Vagina (tissue), 2 donors: ENCODE results near the gene PRM3. TPM values are rescaled to one million over a fixed set of nuclear protein-coding genes. Genes with fewer than 3 reads are reported as not detected.

Experiments
- DNase-seq, 2 donors: peaks; one replicate each; pipeline ENCODE4 v3.0.0-alpha.2; 2017; ENCODE audit errors: extremely low spot score in 2 of 2
- H3K27ac ChIP-seq: fragments of 200-600 bp; sonication (generic); one replicate; pipeline ENCODE4 v1.5.1; 2019
- H3K27me3 ChIP-seq: fragments of 200-600 bp; sonication (generic); one replicate; pipeline ENCODE4 v1.5.1; 2019
- H3K36me3 ChIP-seq, 2 donors: fragments of 200-600 bp; sonication (generic); one replicate each; pipeline ENCODE4 v1.5.1; 2017 to 2019
- H3K4me1 ChIP-seq: fragments of 200-600 bp; sonication (generic); one replicate; pipeline ENCODE4 v1.5.1; 2019
- H3K4me3 ChIP-seq, 2 donors: fragments of 200-600 bp; sonication (generic); 1 replicate in 1 of 2; 2 replicates in 1 of 2; pipeline ENCODE4 v1.5.1; 2016 to 2019
- H3K9me3 ChIP-seq: fragments of 200-600 bp; sonication (generic); one replicate; pipeline ENCODE4 v1.5.1; 2019
- CTCF ChIP-seq, 3 experiments: fragments of 450-650 bp in 2 of 3; fragments of 200-600 bp in 1 of 3; sonication (generic) in 1 of 3; IDR thresholded peaks; one replicate each; pipeline ENCODE4 v1.5.1; 2017 to 2019; ENCODE audit warnings: antibody characterized with exemption in 3 of 3, mild to moderate bottlenecking in 2 of 3, moderate library complexity in 2 of 3
- POLR2A ChIP-seq, 2 donors: fragments of 450-650 bp; IDR thresholded peaks; one replicate each; pipeline ENCODE4 v1.6.1; 2017; ENCODE audit warnings: antibody characterized with exemption in 2 of 2, mild to moderate bottlenecking in 2 of 2, moderate library complexity in 2 of 2
- POLR2AphosphoS5 ChIP-seq, 2 donors: sonication (generic); formaldehyde crosslinking; IDR thresholded peaks; one replicate each; pipeline ENCODE4 v1.9.0; 2017; ENCODE audit warnings: antibody characterized with exemption in 2 of 2, mild to moderate bottlenecking in 2 of 2, low read depth in 1 of 2; ENCODE audit not compliant: insufficient read depth in 1 of 2
- intact Hi-C: fragments of 100-400 bp; cut with DNase I; formaldehyde crosslinking; loops from one replicate; pipeline ENCODE4 v1.15.1; 2023
- microRNA-seq: library from miRNA; unstranded; fragments of <30 nt; microRNA quantifications from one replicate; pipeline ENCODE4, GENCODE V29; 2017; ENCODE audit warnings: borderline number of aligned reads, borderline replicate concordance
- small RNA-seq: library from RNA; depleted of rRNA; stranded (forward); fragments of <200 nt; gene quantifications from one replicate; pipeline ENCODE3, GENCODE V24; 2016
- total RNA-seq: library from RNA; depleted of rRNA; stranded (reverse); fragments of >200 nt; gene quantifications from one replicate; pipeline ENCODE4 v1.2.3, GENCODE V29; 2016

The PRM3 gene
- total RNA-seq, 1 donor from 2014 or later = not detected

- Histone ChIP-seq H3K4me1 (peaks cover 17% of the 10 kb centered on the region), H3K9me3 (no peaks in the 10 kb centered on the region), H3K36me3 (no peaks in the 10 kb centered on the region), H3K27ac (peak overlapping the region; percentile 61), H3K4me3 (no peak overlapping the region), H3K27me3 (no peaks in the 10 kb centered on the region)
- no peak for DNase-seq
- no peak for TF ChIP-seq POLR2A (IDR thresholded peaks at IDR 0.05)
- TF ChIP-seq POLR2AphosphoS5 (IDR thresholded peaks at IDR 0.05; ENCODE audit: insufficient read depth in 1 of 2, low read depth in 1 of 2) = peak in 1 of 2 donors; percentile 20
- intact Hi-C loops = no loop called here
Observed at GRCh38 chr16:11224894-11225676, 48.3 kb downstream of the PRM3 start.

- no peak for TF ChIP-seq POLR2A (IDR thresholded peaks at IDR 0.05)
- no peak for TF ChIP-seq CTCF (IDR thresholded peaks at IDR 0.05)
- TF ChIP-seq POLR2AphosphoS5 (IDR thresholded peaks at IDR 0.05; ENCODE audit: insufficient read depth in 1 of 2, low read depth in 1 of 2) = peak; percentile 51 to 85
- H3K36me3 ChIP-seq = no peaks in the 10 kb centered on the region
- peaks cover 17% of the 10 kb centered on the region for H3K4me1 ChIP-seq
- H3K4me3 ChIP-seq = no peak overlapping the region
- DNase-seq = no peak
- intact Hi-C loops = no loop called here
- no peaks in the 10 kb centered on the region for H3K27me3 ChIP-seq
- H3K9me3 ChIP-seq = no peaks in the 10 kb centered on the region
- peak overlapping the region; percentile 61 for H3K27ac ChIP-seq
Observed at GRCh38 chr16:11224096-11224893, 49.1 kb downstream of the PRM3 start.

Small RNA genes lying within 50 kb of the gene (microRNA-seq; reads per million reads assigned to microRNA genes)
- gene MIR548H2 = not detected

Small RNA genes lying within 50 kb of the gene (small RNA-seq; reads per million reads assigned to genes)
- gene MIR548H2 = not detected
- not detected for gene RF00019
- not detected for gene RF00554

Other genes with a start within 250 kb of the PRM3 start
- gene SOCS1, start 17.4 kb downstream of the PRM3 start, total RNA-seq = 22.1 TPM
- gene TNP2, start 4.3 kb downstream of the PRM3 start, total RNA-seq = not detected
- gene PRM2, start 2.9 kb upstream of the PRM3 start, total RNA-seq = not detected
- gene PRM1, start 7.7 kb upstream of the PRM3 start, total RNA-seq = not detected
- 0.74 TPM for gene RMI2, start 71.8 kb upstream of the PRM3 start, total RNA-seq